Stimulated activated CD8-positive, alpha-beta memory T cell treated with anti-CD3 and anti-CD28 coated beads, Interleukin-12 subunit alpha, Interleukin-12 subunit beta, amount 100 ng/mL, for 24 hours (primary cell): ENCODE data around the gene STK10.

ENCODE experiments used
- DNase-seq: peaks from one replicate; pipeline ENCODE4 v3.0.0-alpha.2; 2020; ENCODE audit errors: extremely low read depth

Gene STK10

GRCh38 chr5:172189693-172190296 lies 1.8 kb upstream of the STK10 start:
- no peak for DNase-seq

- DNase-seq: no peak
These were observed 1.1 kb upstream of the STK10 start for GRCh38 chr5:172188893-172189692.

GRCh38 chr5:172187118-172188032 lies 649 bp downstream of the STK10 start:
- peak; percentile 42 for DNase-seq

- no peak for DNase-seq
These were observed 1.8 kb downstream of the STK10 start for GRCh38 chr5:172186114-172186695.

- no peak for DNase-seq
These were observed 2.9 kb downstream of the STK10 start for GRCh38 chr5:172185096-172185461.

- DNase-seq: no peak
These were observed 4.1 kb downstream of the STK10 start for GRCh38 chr5:172183881-172184280.

GRCh38 chr5:172182291-172182690 lies 5.7 kb downstream of the STK10 start:
- DNase-seq: no peak

- no peak for DNase-seq
These were observed 7.1 kb downstream of the STK10 start for GRCh38 chr5:172180936-172181335.

GRCh38 chr5:172178991-172179989 lies 8.7 kb downstream of the STK10 start:
- DNase-seq: peak; percentile 24

GRCh38 chr5:172178301-172178987 lies 9.6 kb downstream of the STK10 start:
- no peak for DNase-seq

- DNase-seq: no peak
These were observed 10.8 kb downstream of the STK10 start for GRCh38 chr5:172177176-172177575.

GRCh38 chr5:172175263-172175719 lies 12.7 kb downstream of the STK10 start:
- peak; percentile 84 for DNase-seq

- DNase-seq: no peak
These were observed 14.4 kb downstream of the STK10 start for GRCh38 chr5:172173564-172174153.

GRCh38 chr5:172172912-172173563 lies 15.0 kb downstream of the STK10 start:
- no peak for DNase-seq

GRCh38 chr5:172171118-172171517 lies 16.9 kb downstream of the STK10 start:
- DNase-seq: no peak

- DNase-seq: no peak
These were observed 17.7 kb downstream of the STK10 start for GRCh38 chr5:172170251-172170701.

GRCh38 chr5:172169216-172169615 lies 18.8 kb downstream of the STK10 start:
- no peak for DNase-seq

- DNase-seq: no peak
These were observed 19.7 kb downstream of the STK10 start for GRCh38 chr5:172168311-172168710.

- DNase-seq: no peak
These were observed 20.1 kb downstream of the STK10 start for GRCh38 chr5:172167895-172168294.
